WTC11 (cell line): ENCODE measurements around the gene FAH. TPM values are rescaled to one million over a fixed set of nuclear protein-coding genes. Genes with fewer than 3 reads are reported as not detected.
"Not testable (repeated sequence)": the region's sequence is repeated elsewhere in the genome, so short reads cannot be mapped to it uniquely, and the experiment has no call there.

ENCODE experiments used
- ATAC-seq: fragments of 200-7000 bp; cut with Tn5 transposase; 2 replicates; pipeline ENCODE4 v1.10.0; 2021; ENCODE audit warnings: mild to moderate bottlenecking, moderate library complexity
- CTCF ChIA-PET: fragments of 300-600 bp; sonication (Branson Sonifier 250); formaldehyde crosslinking; loops from one replicate; lab custom pipeline; 2021; ENCODE audit warnings: antibody characterized with exemption; lab: Charles Lee
- POLR2A ChIA-PET: fragments of 350-600 bp; sonication (Branson Sonifier 250); formaldehyde crosslinking; loops from one replicate; lab custom pipeline; 2021; ENCODE audit warnings: antibody characterized with exemption; lab: Charles Lee
- DNase-seq: peaks from one replicate; pipeline ENCODE4 v3.0.0; 2021; ENCODE audit warnings: low spot score
- H3K27ac Mint-ChIP-seq: 2 replicates; pipeline ENCODE4 v1.8.0; 2021; ENCODE audit warnings: mixed read lengths
- H3K27me3 Mint-ChIP-seq: 2 replicates; pipeline ENCODE4 v1.8.0; 2021; ENCODE audit warnings: low read depth, mild to moderate bottlenecking, moderate library complexity, mixed read lengths
- H3K36me3 Mint-ChIP-seq: 2 replicates; pipeline ENCODE4 v1.8.0; 2021; ENCODE audit warnings: mixed read lengths
- H3K4me1 Mint-ChIP-seq: 2 replicates; pipeline ENCODE4 v1.8.0; 2022; ENCODE audit warnings: mixed read lengths
- H3K4me3 Mint-ChIP-seq: 2 replicates; pipeline ENCODE4 v1.8.0; 2021; ENCODE audit warnings: mild to moderate bottlenecking, moderate library complexity, mixed read lengths
- H3K9me3 Mint-ChIP-seq: 2 replicates; pipeline ENCODE4 v1.8.0; 2021; ENCODE audit warnings: mixed read lengths
- GTF2I ChIP-seq: fragments of 250-450 bp; sonication (Bioruptor Pico); conservative IDR thresholded peaks from 2 replicates; pipeline ENCODE4 v1.4.0; 2021; ENCODE audit warnings: mild to moderate bottlenecking
- JAZF1 ChIP-seq: fragments of 250-450 bp; sonication (Bioruptor Pico); IDR thresholded peaks from 2 replicates; pipeline ENCODE4 v1.9.0; 2021; ENCODE audit warnings: moderate library complexity, mild to moderate bottlenecking, inconsistent platforms
- NFYB ChIP-seq: sonication (generic); formaldehyde crosslinking; conservative IDR thresholded peaks from 2 replicates; pipeline ENCODE4 v1.8.0; 2022; ENCODE audit warnings: low read depth, missing genetic modification reagents
- PRRX2 ChIP-seq: fragments of 250-450 bp; sonication (Bioruptor Pico); IDR thresholded peaks from 2 replicates; pipeline ENCODE4 v1.8.0; 2021; ENCODE audit warnings: mild to moderate bottlenecking
- SMAD4 ChIP-seq: sonication (generic); formaldehyde crosslinking; IDR thresholded peaks from 2 replicates; pipeline ENCODE4 v1.8.0; 2022; ENCODE audit warnings: mild to moderate bottlenecking, missing genetic modification reagents
- ZNF121 ChIP-seq: sonication (generic); formaldehyde crosslinking; IDR thresholded peaks from 2 replicates; pipeline ENCODE4 v1.8.0; 2023; ENCODE audit warnings: missing genetic modification reagents
- ZNF138 ChIP-seq: sonication (generic); formaldehyde crosslinking; conservative IDR thresholded peaks from 2 replicates; pipeline ENCODE4 v1.8.1; 2022; ENCODE audit warnings: mild to moderate bottlenecking, moderate library complexity, missing genetic modification reagents
- total RNA-seq: library from RNA; stranded (reverse); gene quantifications from 3 replicates; pipeline ENCODE4 v1.2.3, GENCODE V29; 2021
- TF ChIP-seq, protein P1 (sequence below): sonication (generic); formaldehyde crosslinking; IDR thresholded peaks from 2 replicates; pipeline ENCODE4 v1.8.0; 2023; ENCODE audit warnings: missing genetic modification reagents
- TF ChIP-seq, protein P2 (sequence below): fragments of 250-450 bp; sonication (Bioruptor Pico); IDR thresholded peaks from 2 replicates; pipeline ENCODE4 v1.8.0; 2021; ENCODE audit warnings: mild to moderate bottlenecking
- TF ChIP-seq, protein P3 (sequence below): fragments of 250-450 bp; sonication (Bioruptor Pico); IDR thresholded peaks from 2 replicates; pipeline ENCODE4 v1.9.0; 2021; ENCODE audit warnings: mild to moderate bottlenecking
- TF ChIP-seq, protein P4 (sequence below): sonication (generic); formaldehyde crosslinking; IDR thresholded peaks from 2 replicates; pipeline ENCODE4 v1.8.0; 2023; ENCODE audit warnings: mild to moderate bottlenecking, missing genetic modification reagents
- TF ChIP-seq, protein P5 (sequence below): sonication (generic); formaldehyde crosslinking; IDR thresholded peaks from 2 replicates; pipeline ENCODE4 v1.8.1; 2022; ENCODE audit warnings: mild to moderate bottlenecking, moderate library complexity, missing genetic modification reagents
- TF ChIP-seq, protein P6 (sequence below): sonication (generic); formaldehyde crosslinking; IDR thresholded peaks from 2 replicates; pipeline ENCODE4 v1.8.0; 2022; ENCODE audit warnings: mild to moderate bottlenecking, missing genetic modification reagents
- TF ChIP-seq, protein P7 (sequence below): sonication (generic); formaldehyde crosslinking; IDR thresholded peaks from 2 replicates; pipeline ENCODE4 v1.8.1; 2022; ENCODE audit warnings: low read depth, missing genetic modification reagents, borderline replicate concordance
- TF ChIP-seq, protein P8 (sequence below): sonication (generic); formaldehyde crosslinking; IDR thresholded peaks from 2 replicates; pipeline ENCODE4 v1.8.1; 2023; ENCODE audit warnings: mild to moderate bottlenecking, missing genetic modification reagents, borderline replicate concordance
- TF ChIP-seq, protein P9 (sequence below): sonication (generic); formaldehyde crosslinking; IDR thresholded peaks from 2 replicates; pipeline ENCODE4 v1.8.1; 2023; ENCODE audit warnings: mild to moderate bottlenecking, missing genetic modification reagents

The FAH gene
- total RNA-seq, 1 experiment from 2014 or later: 22.8 TPM

DNA sequence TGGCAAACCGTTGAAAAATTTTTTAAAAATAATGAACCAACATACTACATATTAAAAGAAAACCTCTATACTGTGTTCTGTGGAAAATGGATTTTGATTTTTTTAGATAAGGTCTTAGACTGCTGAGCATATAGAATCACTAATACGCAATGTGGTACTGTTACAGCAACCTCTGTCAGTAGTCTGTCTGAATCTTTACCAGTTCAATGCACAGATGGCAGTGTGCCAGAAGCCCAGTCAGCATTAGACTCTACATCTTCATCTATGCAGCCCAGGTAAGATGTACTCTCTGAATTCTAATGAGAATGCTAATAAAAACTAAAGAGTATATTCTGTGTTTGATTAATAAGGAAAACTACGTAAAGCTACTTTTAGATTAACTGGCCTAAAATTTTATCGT is 31.3 kb upstream of the FAH start:
- ChIA-PET POLR2A (no interaction called here), CTCF (no interaction called here)
- DNase-seq: no peak
- Mint-ChIP-seq H3K4me3 (no peak overlapping the region), H3K36me3 (peaks cover 25% of the 10 kb centered on the region), H3K4me1 (0 out of 2 replicates have a peak, but pooled peaks cover 4% of the 10 kb centered on the region), H3K27ac (no peak overlapping the region)
- ATAC-seq: no peak
- TF ChIP-seq, protein P1, sequence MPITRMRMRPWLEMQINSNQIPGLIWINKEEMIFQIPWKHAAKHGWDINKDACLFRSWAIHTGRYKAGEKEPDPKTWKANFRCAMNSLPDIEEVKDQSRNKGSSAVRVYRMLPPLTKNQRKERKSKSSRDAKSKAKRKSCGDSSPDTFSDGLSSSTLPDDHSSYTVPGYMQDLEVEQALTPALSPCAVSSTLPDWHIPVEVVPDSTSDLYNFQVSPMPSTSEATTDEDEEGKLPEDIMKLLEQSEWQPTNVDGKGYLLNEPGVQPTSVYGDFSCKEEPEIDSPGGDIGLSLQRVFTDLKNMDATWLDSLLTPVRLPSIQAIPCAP (CRISPR knock-in tag): no peak
- TF ChIP-seq, protein P2, sequence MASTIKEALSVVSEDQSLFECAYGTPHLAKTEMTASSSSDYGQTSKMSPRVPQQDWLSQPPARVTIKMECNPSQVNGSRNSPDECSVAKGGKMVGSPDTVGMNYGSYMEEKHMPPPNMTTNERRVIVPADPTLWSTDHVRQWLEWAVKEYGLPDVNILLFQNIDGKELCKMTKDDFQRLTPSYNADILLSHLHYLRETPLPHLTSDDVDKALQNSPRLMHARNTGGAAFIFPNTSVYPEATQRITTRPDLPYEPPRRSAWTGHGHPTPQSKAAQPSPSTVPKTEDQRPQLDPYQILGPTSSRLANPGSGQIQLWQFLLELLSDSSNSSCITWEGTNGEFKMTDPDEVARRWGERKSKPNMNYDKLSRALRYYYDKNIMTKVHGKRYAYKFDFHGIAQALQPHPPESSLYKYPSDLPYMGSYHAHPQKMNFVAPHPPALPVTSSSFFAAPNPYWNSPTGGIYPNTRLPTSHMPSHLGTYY: no peak
- TF ChIP-seq, protein P3, sequence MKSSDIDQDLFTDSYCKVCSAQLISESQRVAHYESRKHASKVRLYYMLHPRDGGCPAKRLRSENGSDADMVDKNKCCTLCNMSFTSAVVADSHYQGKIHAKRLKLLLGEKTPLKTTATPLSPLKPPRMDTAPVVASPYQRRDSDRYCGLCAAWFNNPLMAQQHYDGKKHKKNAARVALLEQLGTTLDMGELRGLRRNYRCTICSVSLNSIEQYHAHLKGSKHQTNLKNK (CRISPR knock-in tag): no peak
- no peak for TF ChIP-seq ZNF138 (CRISPR knock-in tag)
- TF ChIP-seq, protein P4, sequence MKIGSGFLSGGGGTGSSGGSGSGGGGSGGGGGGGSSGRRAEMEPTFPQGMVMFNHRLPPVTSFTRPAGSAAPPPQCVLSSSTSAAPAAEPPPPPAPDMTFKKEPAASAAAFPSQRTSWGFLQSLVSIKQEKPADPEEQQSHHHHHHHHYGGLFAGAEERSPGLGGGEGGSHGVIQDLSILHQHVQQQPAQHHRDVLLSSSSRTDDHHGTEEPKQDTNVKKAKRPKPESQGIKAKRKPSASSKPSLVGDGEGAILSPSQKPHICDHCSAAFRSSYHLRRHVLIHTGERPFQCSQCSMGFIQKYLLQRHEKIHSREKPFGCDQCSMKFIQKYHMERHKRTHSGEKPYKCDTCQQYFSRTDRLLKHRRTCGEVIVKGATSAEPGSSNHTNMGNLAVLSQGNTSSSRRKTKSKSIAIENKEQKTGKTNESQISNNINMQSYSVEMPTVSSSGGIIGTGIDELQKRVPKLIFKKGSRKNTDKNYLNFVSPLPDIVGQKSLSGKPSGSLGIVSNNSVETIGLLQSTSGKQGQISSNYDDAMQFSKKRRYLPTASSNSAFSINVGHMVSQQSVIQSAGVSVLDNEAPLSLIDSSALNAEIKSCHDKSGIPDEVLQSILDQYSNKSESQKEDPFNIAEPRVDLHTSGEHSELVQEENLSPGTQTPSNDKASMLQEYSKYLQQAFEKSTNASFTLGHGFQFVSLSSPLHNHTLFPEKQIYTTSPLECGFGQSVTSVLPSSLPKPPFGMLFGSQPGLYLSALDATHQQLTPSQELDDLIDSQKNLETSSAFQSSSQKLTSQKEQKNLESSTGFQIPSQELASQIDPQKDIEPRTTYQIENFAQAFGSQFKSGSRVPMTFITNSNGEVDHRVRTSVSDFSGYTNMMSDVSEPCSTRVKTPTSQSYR (CRISPR knock-in tag): no peak
- TF ChIP-seq, protein P5, sequence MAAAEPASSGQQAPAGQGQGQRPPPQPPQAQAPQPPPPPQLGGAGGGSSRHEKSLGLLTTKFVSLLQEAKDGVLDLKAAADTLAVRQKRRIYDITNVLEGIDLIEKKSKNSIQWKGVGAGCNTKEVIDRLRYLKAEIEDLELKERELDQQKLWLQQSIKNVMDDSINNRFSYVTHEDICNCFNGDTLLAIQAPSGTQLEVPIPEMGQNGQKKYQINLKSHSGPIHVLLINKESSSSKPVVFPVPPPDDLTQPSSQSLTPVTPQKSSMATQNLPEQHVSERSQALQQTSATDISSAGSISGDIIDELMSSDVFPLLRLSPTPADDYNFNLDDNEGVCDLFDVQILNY: no peak
- no peak for TF ChIP-seq ZNF121 (CRISPR knock-in tag)
- TF ChIP-seq GTF2I: no peak
- TF ChIP-seq SMAD4 (CRISPR knock-in tag): no peak
- no peak for TF ChIP-seq PRRX2 (CRISPR knock-in tag)
- no peak for TF ChIP-seq NFYB
- TF ChIP-seq, protein P6, sequence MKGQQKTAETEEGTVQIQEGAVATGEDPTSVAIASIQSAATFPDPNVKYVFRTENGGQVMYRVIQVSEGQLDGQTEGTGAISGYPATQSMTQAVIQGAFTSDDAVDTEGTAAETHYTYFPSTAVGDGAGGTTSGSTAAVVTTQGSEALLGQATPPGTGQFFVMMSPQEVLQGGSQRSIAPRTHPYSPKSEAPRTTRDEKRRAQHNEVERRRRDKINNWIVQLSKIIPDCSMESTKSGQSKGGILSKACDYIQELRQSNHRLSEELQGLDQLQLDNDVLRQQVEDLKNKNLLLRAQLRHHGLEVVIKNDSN (CRISPR knock-in tag): no peak
- TF ChIP-seq, protein P7, sequence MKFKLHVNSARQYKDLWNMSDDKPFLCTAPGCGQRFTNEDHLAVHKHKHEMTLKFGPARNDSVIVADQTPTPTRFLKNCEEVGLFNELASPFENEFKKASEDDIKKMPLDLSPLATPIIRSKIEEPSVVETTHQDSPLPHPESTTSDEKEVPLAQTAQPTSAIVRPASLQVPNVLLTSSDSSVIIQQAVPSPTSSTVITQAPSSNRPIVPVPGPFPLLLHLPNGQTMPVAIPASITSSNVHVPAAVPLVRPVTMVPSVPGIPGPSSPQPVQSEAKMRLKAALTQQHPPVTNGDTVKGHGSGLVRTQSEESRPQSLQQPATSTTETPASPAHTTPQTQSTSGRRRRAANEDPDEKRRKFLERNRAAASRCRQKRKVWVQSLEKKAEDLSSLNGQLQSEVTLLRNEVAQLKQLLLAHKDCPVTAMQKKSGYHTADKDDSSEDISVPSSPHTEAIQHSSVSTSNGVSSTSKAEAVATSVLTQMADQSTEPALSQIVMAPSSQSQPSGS (CRISPR knock-in tag): no peak
- TF ChIP-seq, all 79 proteins: peak for 0
- H3K9me3 Mint-ChIP-seq: no peaks in the 10 kb centered on the region
- no peaks in the 10 kb centered on the region for H3K27me3 Mint-ChIP-seq

DNA sequence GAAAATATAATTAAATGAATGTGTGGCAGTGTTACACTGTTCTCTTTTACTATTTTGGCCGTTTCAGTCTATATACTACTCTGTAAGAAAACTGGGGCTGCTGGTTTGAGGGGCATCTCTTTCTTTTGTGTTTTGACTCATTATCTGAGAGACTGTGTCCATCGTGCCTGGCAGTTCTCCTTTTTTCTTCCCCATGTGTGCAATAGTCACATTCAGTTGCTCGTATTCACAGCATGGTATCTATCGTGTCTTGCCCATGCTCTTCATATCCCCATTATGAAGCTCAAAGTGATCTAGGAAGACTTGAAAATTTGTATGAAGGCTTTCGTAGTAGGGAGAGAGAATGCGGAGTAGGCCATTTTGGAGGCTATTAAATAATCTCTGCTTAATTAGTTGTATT is 29.8 kb upstream of the FAH start:
- H3K27ac Mint-ChIP-seq: no peak overlapping the region
- 0 out of 2 replicates have a peak, but pooled peaks cover 4% of the 10 kb centered on the region for H3K4me1 Mint-ChIP-seq
- ChIA-PET CTCF (no interaction called here), POLR2A (no interaction called here)
- H3K36me3 Mint-ChIP-seq: peaks cover 26% of the 10 kb centered on the region
- no peaks in the 10 kb centered on the region for H3K9me3 Mint-ChIP-seq
- ATAC-seq (no peak), DNase-seq (no peak)
- TF ChIP-seq, protein P8, sequence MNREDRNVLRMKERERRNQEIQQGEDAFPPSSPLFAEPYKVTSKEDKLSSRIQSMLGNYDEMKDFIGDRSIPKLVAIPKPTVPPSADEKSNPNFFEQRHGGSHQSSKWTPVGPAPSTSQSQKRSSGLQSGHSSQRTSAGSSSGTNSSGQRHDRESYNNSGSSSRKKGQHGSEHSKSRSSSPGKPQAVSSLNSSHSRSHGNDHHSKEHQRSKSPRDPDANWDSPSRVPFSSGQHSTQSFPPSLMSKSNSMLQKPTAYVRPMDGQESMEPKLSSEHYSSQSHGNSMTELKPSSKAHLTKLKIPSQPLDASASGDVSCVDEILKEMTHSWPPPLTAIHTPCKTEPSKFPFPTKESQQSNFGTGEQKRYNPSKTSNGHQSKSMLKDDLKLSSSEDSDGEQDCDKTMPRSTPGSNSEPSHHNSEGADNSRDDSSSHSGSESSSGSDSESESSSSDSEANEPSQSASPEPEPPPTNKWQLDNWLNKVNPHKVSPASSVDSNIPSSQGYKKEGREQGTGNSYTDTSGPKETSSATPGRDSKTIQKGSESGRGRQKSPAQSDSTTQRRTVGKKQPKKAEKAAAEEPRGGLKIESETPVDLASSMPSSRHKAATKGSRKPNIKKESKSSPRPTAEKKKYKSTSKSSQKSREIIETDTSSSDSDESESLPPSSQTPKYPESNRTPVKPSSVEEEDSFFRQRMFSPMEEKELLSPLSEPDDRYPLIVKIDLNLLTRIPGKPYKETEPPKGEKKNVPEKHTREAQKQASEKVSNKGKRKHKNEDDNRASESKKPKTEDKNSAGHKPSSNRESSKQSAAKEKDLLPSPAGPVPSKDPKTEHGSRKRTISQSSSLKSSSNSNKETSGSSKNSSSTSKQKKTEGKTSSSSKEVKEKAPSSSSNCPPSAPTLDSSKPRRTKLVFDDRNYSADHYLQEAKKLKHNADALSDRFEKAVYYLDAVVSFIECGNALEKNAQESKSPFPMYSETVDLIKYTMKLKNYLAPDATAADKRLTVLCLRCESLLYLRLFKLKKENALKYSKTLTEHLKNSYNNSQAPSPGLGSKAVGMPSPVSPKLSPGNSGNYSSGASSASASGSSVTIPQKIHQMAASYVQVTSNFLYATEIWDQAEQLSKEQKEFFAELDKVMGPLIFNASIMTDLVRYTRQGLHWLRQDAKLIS (CRISPR knock-in tag): no peak
- TF ChIP-seq, protein P9, sequence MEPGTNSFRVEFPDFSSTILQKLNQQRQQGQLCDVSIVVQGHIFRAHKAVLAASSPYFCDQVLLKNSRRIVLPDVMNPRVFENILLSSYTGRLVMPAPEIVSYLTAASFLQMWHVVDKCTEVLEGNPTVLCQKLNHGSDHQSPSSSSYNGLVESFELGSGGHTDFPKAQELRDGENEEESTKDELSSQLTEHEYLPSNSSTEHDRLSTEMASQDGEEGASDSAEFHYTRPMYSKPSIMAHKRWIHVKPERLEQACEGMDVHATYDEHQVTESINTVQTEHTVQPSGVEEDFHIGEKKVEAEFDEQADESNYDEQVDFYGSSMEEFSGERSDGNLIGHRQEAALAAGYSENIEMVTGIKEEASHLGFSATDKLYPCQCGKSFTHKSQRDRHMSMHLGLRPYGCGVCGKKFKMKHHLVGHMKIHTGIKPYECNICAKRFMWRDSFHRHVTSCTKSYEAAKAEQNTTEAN (CRISPR knock-in tag): no peak
- TF ChIP-seq JAZF1: no peak
- no peaks in the 10 kb centered on the region for H3K27me3 Mint-ChIP-seq
- H3K4me3 Mint-ChIP-seq: no peak overlapping the region

DNA sequence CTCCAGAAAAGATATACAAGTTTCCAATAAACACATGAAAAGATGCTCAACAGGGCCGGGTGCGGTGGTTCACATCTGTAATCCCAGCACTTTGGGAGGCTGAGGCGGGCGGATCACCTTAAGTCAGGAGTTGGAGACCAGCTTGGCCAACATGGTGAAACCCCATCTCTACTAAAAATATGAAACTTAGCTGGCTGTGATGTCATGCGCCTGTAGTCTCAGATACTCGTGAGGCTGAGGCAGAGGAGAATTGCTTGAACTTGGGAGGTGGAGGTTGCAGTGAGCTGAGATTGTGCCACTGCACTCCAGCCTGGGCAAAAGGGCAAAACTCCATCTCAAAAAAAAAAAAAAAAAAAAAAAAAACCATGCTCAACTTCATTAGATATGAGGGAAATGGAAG is 25.5 kb upstream of the FAH start:
- H3K9me3 Mint-ChIP-seq, H3K4me1 Mint-ChIP-seq, ATAC-seq, DNase-seq, H3K27me3 Mint-ChIP-seq, H3K4me3 Mint-ChIP-seq, H3K27ac Mint-ChIP-seq, CTCF ChIA-PET, POLR2A ChIA-PET: not testable (repeated sequence)
- peaks cover 26% of the 10 kb centered on the region for H3K36me3 Mint-ChIP-seq
